Brain microvascular endothelial cell (primary cell): ENCODE results near the gene GPR135.

Experiments
- DNase-seq: peaks from one replicate; pipeline ENCODE4 v3.0.0-alpha.2; 2020
- H3K27ac ChIP-seq: fragments of 250-450 bp; sonication (Bioruptor Pico); 2 replicates; pipeline ENCODE4 v1.5.1; 2020; ENCODE audit warnings: mild to moderate bottlenecking, moderate library complexity
- H3K27me3 ChIP-seq: fragments of 250-450 bp; sonication (Bioruptor Pico); replicated peaks from 2 replicates; pipeline ENCODE4 v1.5.1; 2020; ENCODE audit warnings: mild to moderate bottlenecking
- H3K36me3 ChIP-seq: fragments of 250-450 bp; sonication (Bioruptor Pico); replicated peaks from 2 replicates; pipeline ENCODE4 v1.5.1; 2020; ENCODE audit warnings: mild to moderate bottlenecking
- H3K4me3 ChIP-seq: 2 replicates; pipeline ENCODE4 v1.5.1; 2011; ENCODE audit warnings: low read depth, mild to moderate bottlenecking, control low read depth, low read length, moderate library complexity
- CTCF ChIP-seq: IDR thresholded peaks from 2 replicates; pipeline ENCODE4 v1.5.1; 2011; ENCODE audit warnings: low read depth, mild to moderate bottlenecking, moderate library complexity, low read length, control low read depth, inconsistent platforms; ENCODE audit errors: missing control alignments
- in situ Hi-C: cut with HindIII; loops from 2 replicates; pipeline ENCODE4 v1.10.0; 2017; ENCODE audit warnings: low sequenced_read_pairs, low pct_ligation_motif_present

The GPR135 gene

DNA sequence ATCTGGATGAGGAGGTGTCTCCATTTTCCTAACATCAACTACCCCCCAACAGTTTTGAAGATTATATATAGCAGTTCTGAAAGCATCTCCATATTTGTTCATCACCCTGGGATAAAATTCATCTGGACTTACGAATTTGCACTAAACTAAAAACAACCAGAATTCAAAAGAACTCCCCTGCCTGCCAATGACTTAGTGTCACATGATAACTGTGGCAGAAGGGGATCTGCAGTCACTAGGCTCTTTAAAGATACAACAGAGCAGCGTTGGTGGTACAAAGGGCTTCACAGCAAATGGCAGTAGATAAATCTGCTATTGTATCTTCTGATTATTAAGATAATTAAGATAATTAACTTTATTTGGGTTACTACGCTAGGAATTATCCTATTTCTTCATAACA lies 30.1 kb downstream of the GPR135 start:
- DNase-seq: no peak
- no peak for TF ChIP-seq CTCF
- Histone ChIP-seq H3K27ac (no peak overlapping the region), H3K27me3 (no peaks in the 10 kb centered on the region), H3K36me3 (no peaks in the 10 kb centered on the region), H3K4me3 (no peak overlapping the region)
- in situ Hi-C loops: no loop called here

DNA sequence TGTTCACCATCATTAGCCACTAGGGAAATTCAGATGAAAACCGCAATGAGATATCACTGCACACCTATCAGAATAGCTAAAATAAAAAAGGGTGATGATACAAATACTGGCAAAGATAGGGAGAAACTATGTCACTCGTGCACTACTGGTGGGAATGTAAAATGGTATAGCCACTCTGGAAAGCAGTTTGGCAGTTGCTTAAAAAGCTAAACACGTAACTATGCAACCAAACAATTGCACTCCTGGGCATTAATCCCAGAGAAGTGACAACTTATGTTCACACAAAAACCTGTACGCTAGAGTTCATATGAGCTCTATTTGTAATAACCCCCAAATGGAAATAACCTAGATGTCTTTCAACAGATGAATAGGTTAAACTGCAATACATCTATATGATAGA lies 35.4 kb downstream of the GPR135 start:
- in situ Hi-C loops: no loop called here
- Histone ChIP-seq H3K36me3 (no peaks in the 10 kb centered on the region), H3K27me3 (no peaks in the 10 kb centered on the region), H3K4me3 (no peak overlapping the region), H3K27ac (no peak overlapping the region)
- no peak for TF ChIP-seq CTCF
- no peak for DNase-seq

GRCh38 chr14:59428581-59429012 lies 36.6 kb downstream of the GPR135 start:
- peak overlapping the region; percentile 51 for H3K27ac ChIP-seq
- DNase-seq: peak; percentile 67

DNA sequence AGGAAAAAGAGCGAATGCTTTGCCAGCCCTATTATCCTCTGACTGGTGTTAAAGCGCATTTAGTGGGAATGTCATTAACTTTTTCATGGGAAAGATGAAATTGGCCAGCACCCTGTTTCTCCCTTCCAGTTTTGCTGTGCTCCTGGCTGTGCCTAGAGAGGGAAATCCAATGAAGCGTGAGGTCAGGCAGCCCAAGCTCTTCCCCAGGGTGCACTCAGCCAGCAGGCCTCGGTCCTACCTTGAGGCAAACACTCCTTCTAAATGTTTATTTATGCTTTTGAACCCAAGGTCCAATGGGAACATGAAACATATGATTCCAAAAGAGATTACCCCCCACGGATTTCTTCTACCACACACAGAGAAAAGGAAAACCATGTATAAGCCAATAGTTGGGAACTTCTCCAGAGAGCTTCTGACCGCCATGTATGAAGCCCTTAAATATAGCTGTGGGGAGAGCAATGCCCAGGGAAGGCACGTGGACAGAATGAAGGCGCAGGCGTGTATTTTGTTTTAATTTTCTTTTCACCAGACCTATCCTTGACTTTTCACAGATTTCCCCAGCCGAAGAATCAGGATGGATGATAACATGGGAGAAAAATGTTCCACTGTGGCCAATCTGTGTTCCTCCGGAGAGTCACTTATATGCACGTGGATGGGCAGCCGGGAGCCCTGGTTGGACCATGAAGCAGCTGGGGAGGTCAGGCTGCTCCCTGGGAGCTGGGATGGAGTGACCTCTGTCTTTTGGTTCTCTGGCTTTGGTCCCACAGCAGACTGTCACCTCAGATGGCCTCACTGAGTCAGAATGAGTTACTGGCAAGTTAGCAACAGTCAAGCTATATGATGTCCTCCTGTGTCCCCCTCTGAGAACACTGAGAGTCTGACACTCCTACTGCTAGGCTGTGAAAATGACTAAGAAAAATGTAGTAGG lies 37.3 kb downstream of the GPR135 start:
- Histone ChIP-seq H3K27ac (peak overlapping the region; percentile 51), H3K36me3 (no peaks in the 10 kb centered on the region), H3K4me3 (no peak overlapping the region), H3K27me3 (no peaks in the 10 kb centered on the region)
- TF ChIP-seq CTCF: no peak
- in situ Hi-C loops: no loop called here
- DNase-seq: peak; percentile 76

More at GRCh38 chr14:59428581-59429012, 36.6 kb downstream of the GPR135 start:
- Histone ChIP-seq H3K4me3 (no peak overlapping the region), H3K36me3 (no peaks in the 10 kb centered on the region), H3K27me3 (no peaks in the 10 kb centered on the region)
- TF ChIP-seq CTCF: peak; percentile 61
- in situ Hi-C loops: no loop called here

DNA sequence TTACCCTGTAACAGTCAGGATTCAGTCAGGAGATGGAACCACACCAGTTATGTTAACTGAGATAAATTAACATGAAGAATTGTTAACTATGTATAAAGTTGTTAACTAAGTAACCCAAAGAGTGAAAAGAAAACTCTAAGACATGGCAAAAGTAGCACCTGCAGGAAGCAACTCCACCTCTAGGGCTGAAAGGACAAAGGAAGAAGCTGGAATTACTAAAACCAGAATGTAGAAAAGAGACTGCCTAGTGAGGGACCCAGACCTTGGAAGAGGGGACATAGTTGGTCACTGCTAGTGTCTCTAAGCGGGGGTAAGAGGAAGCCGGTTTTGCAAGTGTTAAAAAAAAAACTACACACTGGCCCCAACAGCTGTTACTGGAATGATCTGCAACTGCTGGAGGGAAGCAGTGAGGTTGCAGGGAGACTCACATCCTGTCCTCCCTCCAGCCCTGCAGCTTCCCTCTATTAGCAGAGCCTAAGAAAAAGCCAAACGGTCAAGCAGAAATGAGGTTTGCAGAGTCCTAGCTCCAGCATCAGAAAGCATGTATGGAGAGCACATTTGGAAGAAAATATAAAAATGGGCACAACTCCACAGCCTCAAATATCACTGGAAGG lies 39.8 kb downstream of the GPR135 start:
- TF ChIP-seq CTCF: peak; percentile 40
- Histone ChIP-seq H3K4me3 (no peak overlapping the region), H3K27me3 (no peaks in the 10 kb centered on the region), H3K36me3 (no peaks in the 10 kb centered on the region), H3K27ac (no peak overlapping the region)
- no peak for DNase-seq
- in situ Hi-C loops: no loop called here
